ENCODE data around the gene LCE3D. TPM values are rescaled to one million over a fixed set of nuclear protein-coding genes. Genes with fewer than 3 reads are reported as not detected.

The LCE3D gene
- total and polyA plus RNA-seq, 2 experiments from 2014 or later = not detected

DNA sequence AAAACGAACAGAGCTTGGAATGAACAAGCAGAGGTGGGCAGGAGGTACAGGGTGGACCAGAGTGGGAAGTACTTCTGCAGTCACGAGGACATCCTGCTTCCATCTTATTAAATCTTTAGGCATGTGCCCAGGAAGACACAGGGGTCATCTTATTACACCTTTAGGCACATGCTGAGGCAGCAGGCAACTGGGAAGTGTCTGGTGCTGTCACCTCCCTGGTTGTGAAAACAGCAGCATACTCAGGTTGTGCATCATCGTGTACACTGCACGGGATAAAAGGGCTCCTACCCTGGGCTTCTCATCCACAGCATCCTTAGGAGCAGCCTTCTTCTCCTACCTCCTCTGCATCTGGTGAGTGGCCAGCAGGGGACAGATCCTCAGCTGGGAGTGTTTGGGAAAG lies 19.6 kb upstream of the LCE3D start, which contains the start of gene LCE3C:
TSS of gene LCE3C (plus strand) at position 301 of the 400 bp plus-strand sequence. CDS start 498 bp downstream, outside the sequence.
- TF ChIP-seq ZNF114 (CRISPR knock-in tag; IDR thresholded peaks at IDR 0.05) (no peak), REST (IDR thresholded peaks at IDR 0.05; ENCODE audit: unreplicated experiment) (no peak), EZH2phosphoT487 (IDR thresholded peaks at IDR 0.05; ENCODE audit: unreplicated experiment) (no peak), NANOG (IDR thresholded peaks at IDR 0.05; ENCODE audit: borderline replicate concordance) (no peak), POLR2AphosphoS5 (IDR thresholded peaks at IDR 0.05; ENCODE audit: low read depth) (no peak)
- TF ChIP-seq, protein P1, sequence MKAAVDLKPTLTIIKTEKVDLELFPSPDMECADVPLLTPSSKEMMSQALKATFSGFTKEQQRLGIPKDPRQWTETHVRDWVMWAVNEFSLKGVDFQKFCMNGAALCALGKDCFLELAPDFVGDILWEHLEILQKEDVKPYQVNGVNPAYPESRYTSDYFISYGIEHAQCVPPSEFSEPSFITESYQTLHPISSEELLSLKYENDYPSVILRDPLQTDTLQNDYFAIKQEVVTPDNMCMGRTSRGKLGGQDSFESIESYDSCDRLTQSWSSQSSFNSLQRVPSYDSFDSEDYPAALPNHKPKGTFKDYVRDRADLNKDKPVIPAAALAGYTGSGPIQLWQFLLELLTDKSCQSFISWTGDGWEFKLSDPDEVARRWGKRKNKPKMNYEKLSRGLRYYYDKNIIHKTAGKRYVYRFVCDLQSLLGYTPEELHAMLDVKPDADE (IDR thresholded peaks at IDR 0.05) = no peak

GRCh38 chr1:152596986-152597385 lies 16.7 kb upstream of the LCE3D start:
- H3K4me3 ChIP-seq = no peak overlapping the region
- DNase-seq (ENCODE audit: low spot score) (no peak), ATAC-seq (no peak)
- Mint-ChIP-seq H3K4me1 (no peaks in the 10 kb centered on the region), H3K4me3 (no peak overlapping the region), H3K36me3 (ENCODE audit: low read depth) (no peaks in the 10 kb centered on the region), H3K27me3 (ENCODE audit: insufficient read depth, low read depth, poor library complexity) (no peaks in the 10 kb centered on the region), H3K9me3 (no peaks in the 10 kb centered on the region), H3K27ac (no peak overlapping the region)
- no peak overlapping the region for H3K27ac ChIP-seq (ENCODE audit: low read depth)
- H2AFZ ChIP-seq = no peak overlapping the region
- H3K4me2 ChIP-seq = no peak overlapping the region
- H3K9me2 ChIP-seq (ENCODE audit: insufficient read depth) = no peaks in the 10 kb centered on the region
- no peaks in the 10 kb centered on the region for H3K36me3 ChIP-seq (ENCODE audit: insufficient read depth)
- H3K79me2 ChIP-seq (replicated peaks; ENCODE audit: insufficient read depth) = no peaks in the 10 kb centered on the region
- H4K20me1 ChIP-seq (replicated peaks; ENCODE audit: insufficient read depth) = no peaks in the 10 kb centered on the region
- no peaks in the 10 kb centered on the region for H3K4me1 ChIP-seq (ENCODE audit: insufficient read depth)
- H3K27me3 ChIP-seq (ENCODE audit: insufficient read depth) = no peaks in the 10 kb centered on the region
- H3F3A ChIP-seq (replicated peaks; ENCODE audit: low read depth) = no peaks in the 10 kb centered on the region
- TF ChIP-seq REST (IDR thresholded peaks at IDR 0.05; ENCODE audit: unreplicated experiment) (no peak), POLR2AphosphoS5 (IDR thresholded peaks at IDR 0.05; ENCODE audit: low read depth) (no peak)
- TF ChIP-seq, protein P2, sequence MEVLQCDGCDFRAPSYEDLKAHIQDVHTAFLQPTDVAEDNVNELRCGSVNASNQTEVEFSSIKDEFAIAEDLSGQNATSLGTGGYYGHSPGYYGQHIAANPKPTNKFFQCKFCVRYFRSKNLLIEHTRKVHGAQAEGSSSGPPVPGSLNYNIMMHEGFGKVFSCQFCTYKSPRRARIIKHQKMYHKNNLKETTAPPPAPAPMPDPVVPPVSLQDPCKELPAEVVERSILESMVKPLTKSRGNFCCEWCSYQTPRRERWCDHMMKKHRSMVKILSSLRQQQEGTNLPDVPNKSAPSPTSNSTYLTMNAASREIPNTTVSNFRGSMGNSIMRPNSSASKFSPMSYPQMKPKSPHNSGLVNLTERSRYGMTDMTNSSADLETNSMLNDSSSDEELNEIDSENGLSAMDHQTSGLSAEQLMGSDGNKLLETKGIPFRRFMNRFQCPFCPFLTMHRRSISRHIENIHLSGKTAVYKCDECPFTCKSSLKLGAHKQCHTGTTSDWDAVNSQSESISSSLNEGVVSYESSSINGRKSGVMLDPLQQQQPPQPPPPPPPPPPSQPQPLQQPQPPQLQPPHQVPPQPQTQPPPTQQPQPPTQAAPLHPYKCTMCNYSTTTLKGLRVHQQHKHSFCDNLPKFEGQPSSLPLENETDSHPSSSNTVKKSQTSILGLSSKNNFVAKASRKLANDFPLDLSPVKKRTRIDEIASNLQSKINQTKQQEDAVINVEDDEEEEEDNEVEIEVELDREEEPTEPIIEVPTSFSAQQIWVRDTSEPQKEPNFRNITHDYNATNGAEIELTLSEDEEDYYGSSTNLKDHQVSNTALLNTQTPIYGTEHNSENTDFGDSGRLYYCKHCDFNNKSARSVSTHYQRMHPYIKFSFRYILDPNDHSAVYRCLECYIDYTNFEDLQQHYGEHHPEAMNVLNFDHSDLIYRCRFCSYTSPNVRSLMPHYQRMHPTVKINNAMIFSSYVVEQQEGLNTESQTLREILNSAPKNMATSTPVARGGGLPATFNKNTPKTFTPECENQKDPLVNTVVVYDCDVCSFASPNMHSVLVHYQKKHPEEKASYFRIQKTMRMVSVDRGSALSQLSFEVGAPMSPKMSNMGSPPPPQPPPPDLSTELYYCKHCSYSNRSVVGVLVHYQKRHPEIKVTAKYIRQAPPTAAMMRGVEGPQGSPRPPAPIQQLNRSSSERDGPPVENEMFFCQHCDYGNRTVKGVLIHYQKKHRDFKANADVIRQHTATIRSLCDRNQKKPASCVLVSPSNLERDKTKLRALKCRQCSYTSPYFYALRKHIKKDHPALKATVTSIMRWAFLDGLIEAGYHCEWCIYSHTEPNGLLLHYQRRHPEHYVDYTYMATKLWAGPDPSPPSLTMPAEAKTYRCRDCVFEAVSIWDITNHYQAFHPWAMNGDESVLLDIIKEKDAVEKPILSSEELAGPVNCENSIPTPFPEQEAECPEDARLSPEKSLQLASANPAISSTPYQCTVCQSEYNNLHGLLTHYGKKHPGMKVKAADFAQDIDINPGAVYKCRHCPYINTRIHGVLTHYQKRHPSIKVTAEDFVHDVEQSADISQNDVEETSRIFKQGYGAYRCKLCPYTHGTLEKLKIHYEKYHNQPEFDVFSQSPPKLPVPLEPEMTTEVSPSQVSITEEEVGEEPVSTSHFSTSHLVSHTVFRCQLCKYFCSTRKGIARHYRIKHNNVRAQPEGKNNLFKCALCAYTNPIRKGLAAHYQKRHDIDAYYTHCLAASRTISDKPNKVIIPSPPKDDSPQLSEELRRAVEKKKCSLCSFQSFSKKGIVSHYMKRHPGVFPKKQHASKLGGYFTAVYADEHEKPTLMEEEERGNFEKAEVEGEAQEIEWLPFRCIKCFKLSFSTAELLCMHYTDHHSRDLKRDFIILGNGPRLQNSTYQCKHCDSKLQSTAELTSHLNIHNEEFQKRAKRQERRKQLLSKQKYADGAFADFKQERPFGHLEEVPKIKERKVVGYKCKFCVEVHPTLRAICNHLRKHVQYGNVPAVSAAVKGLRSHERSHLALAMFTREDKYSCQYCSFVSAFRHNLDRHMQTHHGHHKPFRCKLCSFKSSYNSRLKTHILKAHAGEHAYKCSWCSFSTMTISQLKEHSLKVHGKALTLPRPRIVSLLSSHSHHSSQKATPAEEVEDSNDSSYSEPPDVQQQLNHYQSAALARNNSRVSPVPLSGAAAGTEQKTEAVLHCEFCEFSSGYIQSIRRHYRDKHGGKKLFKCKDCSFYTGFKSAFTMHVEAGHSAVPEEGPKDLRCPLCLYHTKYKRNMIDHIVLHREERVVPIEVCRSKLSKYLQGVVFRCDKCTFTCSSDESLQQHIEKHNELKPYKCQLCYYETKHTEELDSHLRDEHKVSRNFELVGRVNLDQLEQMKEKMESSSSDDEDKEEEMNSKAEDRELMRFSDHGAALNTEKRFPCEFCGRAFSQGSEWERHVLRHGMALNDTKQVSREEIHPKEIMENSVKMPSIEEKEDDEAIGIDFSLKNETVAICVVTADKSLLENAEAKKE (CRISPR knock-in tag; IDR thresholded peaks at IDR 0.05) = no peak

More for the DNA sequence above, 19.6 kb upstream of the LCE3D start, which contains the start of gene LCE3C:
- no peak within 1 kb of the TSS for H2AFZ ChIP-seq
- Mint-ChIP-seq H3K36me3 (ENCODE audit: low read depth) (no peaks in the 10 kb centered on the region), H3K27me3 (ENCODE audit: insufficient read depth, low read depth, poor library complexity) (no peaks in the 10 kb centered on the region), H3K27ac (no peak within 1 kb of the TSS), H3K4me1 (no peaks in the 10 kb centered on the region), H3K9me3 (no peaks in the 10 kb centered on the region), H3K4me3 (no peak within 1 kb of the TSS)
- no peaks in the 10 kb centered on the region for H3K36me3 ChIP-seq (ENCODE audit: insufficient read depth)
- H3K4me1 ChIP-seq (ENCODE audit: insufficient read depth) = no peaks in the 10 kb centered on the region
- H3K4me2 ChIP-seq = no peak within 1 kb of the TSS
- no peak within 1 kb of the TSS for H3K27ac ChIP-seq (ENCODE audit: low read depth)
- DNase-seq (ENCODE audit: low spot score) (no peak), ATAC-seq (no peak)
- no peaks in the 10 kb centered on the region for H3K9me2 ChIP-seq (ENCODE audit: insufficient read depth)
- no peaks in the 10 kb centered on the region for H3F3A ChIP-seq (replicated peaks; ENCODE audit: low read depth)
- no peaks in the 10 kb centered on the region for H3K27me3 ChIP-seq (ENCODE audit: insufficient read depth)
- no peak within 1 kb of the TSS for H3K4me3 ChIP-seq
- H4K20me1 ChIP-seq (replicated peaks; ENCODE audit: insufficient read depth) = no peaks in the 10 kb centered on the region
- H3K79me2 ChIP-seq (replicated peaks; ENCODE audit: insufficient read depth) = no peaks in the 10 kb centered on the region
